Heart left ventricle (tissue), 16 donors: Measurements from ENCODE around the gene SEMA5B. TPM values are rescaled to one million over a fixed set of nuclear protein-coding genes. Genes with fewer than 3 reads are reported as not detected.

Experiments used
- ATAC-seq, 4 donors: fragments of 200-7000 bp; cut with Tn5 transposase; one replicate each; pipeline ENCODE4 v1.9.1; 2020 to 2022; ENCODE audit warnings: moderate library complexity in 4 of 4, mild to moderate bottlenecking in 3 of 4, moderate number of reproducible peaks in 1 of 4
- DNase-seq, 5 donors: peaks; one replicate each; pipeline ENCODE4 v3.0.0-alpha.2; 2020
- H3K27ac ChIP-seq, 12 donors: fragments of 200-600 bp; sonication (generic) in 4 of 12; one replicate each; pipeline versions ENCODE4 v1.5.0 to v1.8.0; 2016 to 2022; ENCODE audit warnings: mild to moderate bottlenecking in 2 of 12
- H3K27me3 ChIP-seq, 9 donors: fragments of 200-600 bp; sonication (generic) in 2 of 9; one replicate each; pipeline versions ENCODE4 v1.5.1 to v1.8.0; 2016 to 2022; ENCODE audit warnings: mild to moderate bottlenecking in 3 of 9
- H3K36me3 ChIP-seq, 9 donors: fragments of 200-600 bp; sonication (generic) in 2 of 9; one replicate each; pipeline versions ENCODE4 v1.5.0 to v1.8.0; 2018 to 2022; ENCODE audit warnings: mild to moderate bottlenecking in 2 of 9
- H3K4me1 ChIP-seq, 12 donors: fragments of 200-600 bp; sonication (generic) in 4 of 12; one replicate each; pipeline versions ENCODE4 v1.5.0 to v1.8.0; 2016 to 2022; ENCODE audit warnings: mild to moderate bottlenecking in 3 of 12
- H3K4me3 ChIP-seq, 12 donors: fragments of 200-600 bp; sonication (generic) in 4 of 12; one replicate each; pipeline versions ENCODE4 v1.5.0 to v1.8.0; 2017 to 2022; ENCODE audit warnings: mild to moderate bottlenecking in 9 of 12, moderate library complexity in 4 of 12
- H3K9me3 ChIP-seq, 12 donors: fragments of 200-600 bp; sonication (generic) in 4 of 12; one replicate each; pipeline versions ENCODE4 v1.5.0 to v1.8.0; 2016 to 2022; ENCODE audit warnings: mild to moderate bottlenecking in 1 of 12
- CTCF ChIP-seq, 12 donors: fragments of 200-600 bp; sonication (generic) in 4 of 12; IDR thresholded peaks; one replicate each; pipeline versions ENCODE4 v1.5.0 to v1.8.0; 2018 to 2022; ENCODE audit warnings: antibody characterized with exemption in 12 of 12, mild to moderate bottlenecking in 5 of 12
- POLR2A ChIP-seq, 2 donors: fragments of 450-650 bp; IDR thresholded peaks; one replicate each; pipeline ENCODE4 v1.6.1; 2017; ENCODE audit warnings: antibody characterized with exemption in 2 of 2, mild to moderate bottlenecking in 2 of 2, moderate library complexity in 2 of 2
- WGBS, 4 donors: extraction: QIAGEN DNeasy Blood & Tissue Kit in 2 of 4; methylation state at CpG; one replicate each; pipeline versions ENCODE4 v1.1.5 to v1.1.7; 2013 to 2018; 5-methylcytosine and 5-hydroxymethylcytosine counted together
- intact Hi-C, 10 donors: fragments of 100-400 bp; cut with DNase I; formaldehyde crosslinking; loops; one replicate each; pipeline versions ENCODE4 v1.11.1 to v1.14.2; 2022
- polyA plus RNA-seq, 2 donors: library from polyadenylated mRNA; stranded (reverse); fragments of 200-250 nt; gene quantifications; one replicate each; pipeline ENCODE4 v1.2.3, GENCODE V29; 2013
- total RNA-seq, 9 donors: library from RNA; depleted of rRNA in 2 of 9; stranded (reverse); fragments of >200 nt in 2 of 9; fragmentation: NEBNext Ultra II Directional in 3 of 9; extraction: Animal tissue kit (Norgen Biotek cat#: 25700) in 3 of 9; gene quantifications; one replicate each; pipeline versions ENCODE4 v1.1.0 to v1.2.4, GENCODE V29; 2016 to 2023
- donor health status: ischemic (EF 13 %, LVEDD 7.1; RV severe dilation, severe dysfunction).
- donor health status: healthy with polysubstance abuse.
- donor health status: DM: no; HTN: yes; CAD: no.
- donor health status: DM: no; HTN: no; CAD: no.
- donor health status: ischemic (EF 25% LVEDD 6.9; RV normal size, moderate dysfunction).
- donor health status: ischemic (EF 25% LVEDD 5.7; RV mildly dilated, moderate dysfunction).
- donor health status: healthy.
- donor health status: DM: yes; HTN: yes; CAD: no.
- donor health status: ischemic (EF 35%, LVEDD 5.7; RV mildly dilated, moderate dysfunction).
- donor health status: nonischemic (EF 11% LVEDD 7.7; RV severe dilation, severe dysfunction).
- donor health status: DM: yes; HTN: yes; CAD: no.
- donor health status: PGD.
- donor health status: ischemic (EF 29% LVEDD 5.4; RV normal size, mild dysfunction).
- donor health status: nonischemic (EF 23%, LVEDD 6.1; RV moderate dilation, normal function).

The SEMA5B gene
- total and polyA plus RNA-seq, 11 donors, result 2.2 to 16.7 (median 7.0) TPM

- no peak for ATAC-seq
- TF ChIP-seq POLR2A (IDR thresholded peaks at IDR 0.05), result no peak
- TF ChIP-seq CTCF (IDR thresholded peaks at IDR 0.05), result no peak
These were observed 108.8 kb downstream of the SEMA5B start for GRCh38 chr3:122918576-122919290.

DNA sequence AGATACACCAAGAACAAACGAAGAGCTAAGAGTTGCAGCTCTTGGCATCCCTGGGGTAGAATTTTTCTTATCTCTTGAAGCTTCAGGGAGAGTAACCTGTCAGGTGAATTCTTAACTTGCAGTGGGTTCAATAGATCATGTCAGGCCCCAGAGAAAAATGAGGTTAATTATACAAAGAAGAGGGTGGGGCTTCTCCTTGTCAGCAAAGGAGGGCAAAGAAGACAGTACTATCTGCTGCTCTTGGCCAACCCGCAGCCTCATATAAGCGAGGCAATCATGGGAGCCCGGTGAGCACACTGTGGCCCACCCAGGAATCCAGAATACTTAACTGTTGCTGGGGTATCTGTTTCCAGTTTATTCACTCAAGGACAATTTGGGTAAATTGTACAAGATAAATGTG, 110.2 kb downstream of the SEMA5B start:
- peaks cover 0 to 5% (median 0%) of the 10 kb centered on the region in 12 donors for H3K4me1 ChIP-seq
- DNase-seq (no peak), ATAC-seq (no peak)
- TF ChIP-seq CTCF (IDR thresholded peaks at IDR 0.05), result no peak
- TF ChIP-seq POLR2A (IDR thresholded peaks at IDR 0.05), result no peak
- H3K27me3 ChIP-seq, result peaks cover 0 to 33% (median 4%) of the 10 kb centered on the region in 9 donors
- intact Hi-C loops, result no loop called here
- H3K36me3 ChIP-seq, result no peaks in the 10 kb centered on the region
- H3K9me3 ChIP-seq, result no peaks in the 10 kb centered on the region
- H3K4me3 ChIP-seq, result no peak overlapping the region
- no peak overlapping the region for H3K27ac ChIP-seq
- 86 to 95% (median 89%) methylated on average over 4 of the region's 4 CpGs for WGBS, 4 donors

More at GRCh38 chr3:122918576-122919290, 108.8 kb downstream of the SEMA5B start:
- intact Hi-C loops, result no loop called here
- Histone ChIP-seq H3K4me3 (no peak overlapping the region), H3K27me3 (peaks cover 0 to 32% (median 5%) of the 10 kb centered on the region in 9 donors), H3K36me3 (no peaks in the 10 kb centered on the region), H3K9me3 (no peaks in the 10 kb centered on the region), H3K4me1 (peaks cover 0 to 5% (median 0%) of the 10 kb centered on the region in 12 donors), H3K27ac (no peak overlapping the region)
- WGBS, 4 donors, result 62 to 80% (median 72%) methylated on average over 5 of the region's 5 CpGs
- no peak for DNase-seq

- H3K27me3 ChIP-seq, result peaks cover 0 to 27% (median 0%) of the 10 kb centered on the region in 9 donors
- ATAC-seq (no peak), DNase-seq (no peak)
- H3K4me1 ChIP-seq, result peaks cover 0 to under 1% (median 0%) of the 10 kb centered on the region in 12 donors
- no peak overlapping the region for H3K4me3 ChIP-seq
- 85 to 92% (median 88%) methylated on average over 6 of the region's 6 CpGs for WGBS, 4 donors
- TF ChIP-seq CTCF (IDR thresholded peaks at IDR 0.05) (no peak), POLR2A (IDR thresholded peaks at IDR 0.05) (no peak)
- no peaks in the 10 kb centered on the region for H3K9me3 ChIP-seq
- no peak overlapping the region for H3K27ac ChIP-seq
- H3K36me3 ChIP-seq, result peaks cover 0 to 7% (median 0%) of the 10 kb centered on the region in 9 donors
- intact Hi-C loops, result no loop called here
These were observed 111.0 kb downstream of the SEMA5B start for GRCh38 chr3:122916580-122916979.

DNA sequence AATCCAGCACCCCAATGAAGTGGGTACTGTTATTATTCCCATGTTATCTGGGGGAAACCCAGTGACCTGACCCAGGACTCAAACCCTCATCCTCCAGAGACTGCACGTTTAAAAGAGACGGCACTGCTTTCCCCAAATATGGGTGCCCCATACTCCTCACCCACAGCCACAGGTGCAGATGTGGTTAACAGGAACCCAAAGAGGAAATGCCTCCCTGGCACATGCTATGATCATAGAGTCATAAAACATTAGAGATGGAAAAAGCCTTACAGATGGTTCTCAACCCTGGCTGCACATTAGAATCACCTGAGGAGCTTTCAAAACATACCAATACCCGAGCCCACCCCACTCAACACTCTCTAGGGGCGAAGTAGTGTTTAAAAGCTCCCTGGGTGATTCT, 111.5 kb downstream of the SEMA5B start:
- no peak overlapping the region for H3K4me3 ChIP-seq
- WGBS, 4 donors, result 78 to 88% (median 81%) methylated on average over 4 of the region's 4 CpGs
- peaks cover 0 to 10% (median 0%) of the 10 kb centered on the region in 9 donors for H3K36me3 ChIP-seq
- ATAC-seq, result no peak
- no peak overlapping the region for H3K27ac ChIP-seq
- H3K4me1 ChIP-seq, result no peaks in the 10 kb centered on the region
- intact Hi-C loops, result no loop called here
- H3K9me3 ChIP-seq, result no peaks in the 10 kb centered on the region
- no peak for TF ChIP-seq POLR2A (IDR thresholded peaks at IDR 0.05)
- no peak for TF ChIP-seq CTCF (IDR thresholded peaks at IDR 0.05)
- no peak for DNase-seq
- H3K27me3 ChIP-seq, result peaks cover 0 to 25% (median 0%) of the 10 kb centered on the region in 9 donors
